NK-92 (cell line): ENCODE results near the gene SCARF1.
A peak's percentile ranks its signal among the peaks of the same experiment; 100 is the strongest.

Source experiments
- DNase-seq: peaks from one replicate; lab custom pipeline; 2025; ENCODE audit not compliant: unreplicated experiment; lab: John Stamatoyannopoulos, UW

Gene SCARF1

DNA sequence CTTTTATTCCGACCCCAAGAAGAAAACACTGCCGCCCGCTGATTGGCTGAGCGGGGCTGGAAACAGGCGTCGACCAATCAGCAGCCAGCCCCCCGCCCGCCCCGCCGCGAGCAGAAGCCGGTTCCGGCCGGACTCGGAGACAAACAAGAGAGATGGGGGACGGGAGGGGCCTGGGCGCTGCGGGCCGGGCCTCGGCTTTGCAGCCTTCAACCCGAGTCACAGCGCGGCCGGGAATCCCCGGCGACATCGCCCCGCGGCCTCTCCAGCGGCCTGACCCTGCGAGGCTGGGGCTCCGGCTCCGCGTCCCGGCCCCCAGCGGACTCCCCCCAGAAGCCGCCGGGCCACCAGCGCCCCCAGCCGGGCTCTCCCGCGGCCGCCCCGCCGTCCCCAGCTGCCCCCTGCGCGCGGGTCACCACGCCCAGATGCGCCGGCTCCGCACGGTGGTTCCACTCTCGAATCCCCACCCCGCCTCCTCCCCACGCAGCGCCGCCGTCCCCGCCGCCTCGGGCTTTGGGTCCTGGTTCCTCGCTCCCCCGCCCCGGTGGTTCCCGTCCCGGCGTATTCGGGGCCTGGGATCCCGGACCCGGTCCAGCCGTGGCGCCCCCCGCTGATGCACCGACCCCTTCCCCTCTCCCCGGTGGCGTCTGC, 16.6 kb downstream of the SCARF1 start:
- DNase-seq: peak; percentile 23

DNA sequence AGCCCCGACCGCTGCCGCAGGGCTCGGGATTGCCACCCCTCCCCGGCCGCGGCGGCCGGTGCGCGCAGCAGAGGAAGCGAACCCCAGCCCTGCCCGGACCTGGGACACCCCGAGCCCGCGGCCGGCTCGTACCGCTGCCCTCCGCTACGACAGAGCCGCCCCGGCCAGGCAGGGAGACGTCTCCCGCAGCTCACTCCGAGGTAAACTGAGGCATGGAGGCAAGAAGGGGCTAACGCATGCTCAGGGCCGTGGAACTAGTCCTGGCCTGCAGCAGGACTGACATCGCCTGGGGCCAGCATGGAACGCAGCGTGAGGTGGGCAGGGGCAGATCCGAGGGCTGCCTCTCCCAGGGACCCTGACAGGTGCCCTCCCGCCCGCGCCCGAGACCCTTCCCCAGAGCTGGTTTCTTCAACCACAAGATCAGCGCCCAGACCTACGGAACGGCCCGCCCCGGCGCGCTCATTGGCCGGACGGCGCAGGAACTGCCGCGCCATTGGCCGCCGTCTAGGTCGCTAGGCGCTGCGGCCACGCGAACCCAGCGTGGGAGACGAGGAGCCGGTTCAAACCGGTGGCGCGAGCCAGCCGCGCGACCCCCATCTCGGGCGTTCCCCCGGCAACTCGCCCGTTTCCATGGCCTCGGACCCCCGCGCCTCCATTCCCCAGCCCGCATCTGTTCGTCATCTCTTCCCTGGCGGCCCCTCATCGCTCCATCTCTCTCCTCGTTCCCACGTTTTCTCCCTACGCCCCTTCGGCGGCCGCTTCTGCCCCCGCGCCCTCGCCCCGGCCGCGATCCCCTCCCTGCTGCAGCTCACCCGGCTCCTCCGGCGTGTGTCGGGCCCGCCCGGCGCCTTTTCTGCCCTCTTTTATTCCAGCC, 17.3 kb downstream of the SCARF1 start, which contains the start of gene SLC43A2:
TSS of gene SLC43A2 (minus strand) at position 853 of the 874 bp plus-strand sequence. CDS start 960 bp downstream, outside the sequence.
- no peak for DNase-seq

DNA sequence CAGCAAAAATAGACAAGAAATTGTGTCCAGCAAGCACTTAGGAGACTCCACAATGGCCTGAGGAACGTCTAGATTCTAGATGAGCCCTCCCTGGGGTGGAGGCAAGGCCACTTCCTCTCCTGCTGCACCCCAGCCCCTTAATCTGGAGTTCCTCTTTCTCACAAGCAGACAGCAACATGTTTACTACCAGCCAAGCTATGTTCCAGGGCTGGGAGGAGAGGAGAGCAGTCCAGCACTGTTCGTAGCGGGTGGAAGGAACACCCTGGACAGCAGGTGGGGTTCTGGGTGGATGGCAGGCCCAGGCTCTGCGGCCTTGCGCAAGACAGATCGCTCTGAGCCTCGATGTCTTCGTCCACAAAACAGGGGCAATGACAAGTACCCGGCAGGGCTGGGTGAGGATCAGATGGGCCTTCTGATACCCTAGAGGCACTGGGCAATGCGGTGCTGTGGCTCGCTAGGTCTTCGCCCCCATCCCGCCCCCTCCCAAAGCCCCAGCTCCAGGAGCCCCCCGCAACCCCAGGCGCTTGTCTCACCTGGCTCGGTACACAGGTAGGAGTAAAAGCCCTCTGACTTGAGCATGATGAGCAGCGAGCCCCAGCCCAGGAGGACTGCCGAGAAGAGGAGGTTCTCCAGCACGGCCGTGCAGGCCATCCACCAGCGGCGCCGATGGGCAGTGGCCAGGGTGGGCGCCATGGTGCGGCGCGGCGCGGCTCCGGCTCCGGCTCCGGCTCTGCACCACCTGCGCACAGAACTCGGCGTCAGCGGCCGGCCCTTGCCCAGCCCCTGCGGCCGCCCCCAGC, 18.1 kb downstream of the SCARF1 start:
- DNase-seq: no peak

DNA sequence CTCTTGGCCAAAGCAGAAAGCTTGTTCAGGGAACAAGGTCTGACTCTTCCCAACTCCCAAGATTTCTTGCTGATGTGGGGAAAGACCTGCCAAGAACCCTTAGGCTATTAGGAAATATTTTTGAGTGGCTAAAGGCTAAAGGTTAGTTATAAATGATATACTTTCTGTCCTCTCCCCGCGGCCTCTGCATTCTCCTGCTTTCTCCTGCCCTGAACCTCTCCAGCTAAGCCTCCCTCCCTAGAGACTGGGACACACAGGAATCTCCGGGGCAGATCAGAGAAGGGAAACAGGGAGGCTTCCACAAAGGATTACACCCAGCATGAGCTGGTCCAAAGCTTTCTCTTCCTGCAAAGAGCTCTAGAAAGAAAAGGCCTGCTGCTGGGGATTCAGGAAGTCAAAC, 19.2 kb downstream of the SCARF1 start:
- DNase-seq: no peak

DNA sequence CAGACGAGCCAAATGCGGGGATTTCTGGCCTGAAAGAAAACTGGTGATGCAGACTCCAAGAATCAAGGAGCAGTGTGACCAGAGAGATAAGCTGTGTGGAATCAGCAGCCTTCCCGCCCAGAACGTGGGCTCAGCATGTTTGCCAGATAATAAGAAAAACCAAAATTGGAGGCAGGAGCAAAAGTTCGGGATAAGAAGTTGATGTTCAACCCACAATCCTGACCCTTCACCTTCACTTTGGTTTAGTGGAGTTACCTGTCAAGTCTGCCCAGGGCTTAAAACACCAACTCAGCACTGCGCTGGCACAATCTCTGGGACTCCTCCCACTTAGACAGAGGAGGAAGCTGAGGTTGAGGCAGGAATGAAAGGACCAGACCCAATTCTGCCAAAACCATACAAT, 20.0 kb downstream of the SCARF1 start:
- no peak for DNase-seq

DNA sequence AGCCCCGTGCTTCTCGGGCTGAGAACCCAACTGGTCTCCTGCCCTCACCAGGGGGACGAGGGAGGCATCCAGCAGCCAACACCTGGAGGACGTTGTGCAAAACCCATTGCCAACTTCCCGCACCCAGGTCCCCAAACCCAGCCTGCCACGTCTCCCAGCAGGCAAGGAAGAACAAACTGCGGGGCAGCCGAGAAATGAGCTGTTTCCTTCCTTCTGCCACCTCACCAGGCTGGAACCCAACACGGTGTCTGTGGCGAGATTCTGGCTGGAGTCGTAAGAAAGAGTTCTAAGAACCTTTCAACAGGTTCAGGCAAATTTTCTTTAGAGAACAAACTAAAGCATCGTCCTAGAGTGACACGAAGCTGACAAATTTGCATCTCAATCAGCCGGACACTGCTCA, 20.5 kb downstream of the SCARF1 start:
- no peak for DNase-seq

DNA sequence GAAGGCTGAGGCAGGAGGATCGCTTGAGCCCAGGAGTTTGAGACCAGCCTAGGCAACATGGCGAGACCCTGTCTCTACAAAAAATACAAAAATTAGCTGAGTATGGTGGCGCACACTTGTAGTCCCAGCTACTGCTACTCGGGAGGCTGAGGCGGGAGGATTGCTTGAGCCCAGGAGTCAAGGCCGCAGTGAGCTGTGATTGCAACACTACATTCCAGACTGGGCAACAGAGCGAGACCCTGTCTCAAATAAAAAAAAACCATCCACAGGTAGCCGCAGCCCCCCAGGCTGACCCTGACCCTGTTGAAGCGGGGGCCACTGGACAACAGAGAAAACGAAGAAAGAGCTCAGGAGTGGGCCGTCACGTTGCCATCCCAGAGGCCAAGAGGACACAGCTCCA, 20.9 kb downstream of the SCARF1 start:
- DNase-seq: no peak

DNA sequence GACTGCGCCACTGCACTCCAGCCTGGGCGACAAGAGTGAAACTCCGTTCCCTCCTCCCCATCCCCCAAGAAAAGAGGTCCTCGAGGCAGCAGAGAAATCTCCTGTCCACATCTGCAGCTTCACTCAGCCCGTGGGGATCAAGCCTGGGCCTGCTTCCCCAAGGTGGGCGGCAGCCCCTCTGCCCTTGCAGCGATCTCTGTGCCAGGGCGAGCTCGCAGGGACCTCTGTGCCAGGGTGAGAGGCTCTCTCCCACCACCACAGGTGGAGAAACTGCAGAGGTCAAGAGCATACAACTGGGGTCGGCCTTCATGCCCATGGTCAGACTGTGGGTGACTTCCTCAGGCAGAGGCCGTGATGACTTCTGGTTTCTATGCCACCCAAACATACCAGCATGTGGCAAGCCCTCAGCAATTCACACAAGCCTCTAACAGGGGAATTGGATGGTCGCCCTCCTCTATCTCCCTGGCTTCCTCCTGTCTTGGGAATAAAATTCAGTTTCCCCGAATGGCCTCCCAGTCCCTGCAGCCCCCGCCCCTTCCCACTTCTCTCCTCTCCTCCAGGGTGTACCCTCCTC, 22.4 kb downstream of the SCARF1 start:
- no peak for DNase-seq

GRCh38 chr17:1621273-1621954, 24.1 kb downstream of the SCARF1 start:
- DNase-seq: no peak

GRCh38 chr17:1620486-1620885, 25.0 kb downstream of the SCARF1 start:
- DNase-seq: no peak

GRCh38 chr17:1617620-1618174, 27.8 kb downstream of the SCARF1 start:
- DNase-seq: no peak

DNA sequence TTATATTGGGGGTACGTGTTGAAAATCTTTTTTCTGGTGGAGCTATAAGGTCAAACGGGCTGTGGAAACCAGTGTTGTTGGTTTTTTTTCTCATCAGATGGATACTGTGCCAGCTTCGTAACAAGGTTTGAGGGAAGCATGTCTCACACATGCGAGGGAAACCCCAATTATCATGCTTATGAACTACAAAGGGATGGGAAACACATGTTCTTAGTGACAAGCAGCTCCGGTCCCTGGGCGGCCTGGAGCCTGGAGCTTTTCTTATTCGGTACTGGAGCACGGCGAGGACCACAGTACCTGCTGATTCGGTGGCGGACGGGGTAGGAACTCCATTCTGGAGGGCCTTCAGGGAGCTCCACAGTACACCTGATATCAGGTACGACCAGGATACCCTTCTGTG, 29.4 kb downstream of the SCARF1 start:
- DNase-seq: no peak

DNA sequence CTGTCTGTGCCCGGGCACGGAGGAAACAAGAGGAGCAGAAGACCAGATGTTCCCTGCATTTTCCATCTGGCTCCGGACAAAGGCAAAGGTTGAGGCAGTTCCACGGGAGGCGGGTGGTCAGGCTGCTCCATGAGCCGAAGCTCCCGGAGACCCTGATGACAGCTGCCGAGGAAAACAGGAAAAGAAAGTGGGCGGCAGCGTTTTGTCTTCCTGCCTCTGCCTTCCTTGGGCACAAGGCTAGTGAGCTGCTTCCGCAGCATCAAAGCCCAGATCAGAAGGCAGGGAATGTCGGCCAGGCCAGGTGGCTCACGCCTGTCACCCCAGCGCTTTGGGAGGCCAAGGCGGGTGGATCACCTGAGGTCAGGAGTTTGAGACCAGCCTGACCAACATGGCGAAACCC, 33.1 kb downstream of the SCARF1 start:
- DNase-seq: no peak

DNA sequence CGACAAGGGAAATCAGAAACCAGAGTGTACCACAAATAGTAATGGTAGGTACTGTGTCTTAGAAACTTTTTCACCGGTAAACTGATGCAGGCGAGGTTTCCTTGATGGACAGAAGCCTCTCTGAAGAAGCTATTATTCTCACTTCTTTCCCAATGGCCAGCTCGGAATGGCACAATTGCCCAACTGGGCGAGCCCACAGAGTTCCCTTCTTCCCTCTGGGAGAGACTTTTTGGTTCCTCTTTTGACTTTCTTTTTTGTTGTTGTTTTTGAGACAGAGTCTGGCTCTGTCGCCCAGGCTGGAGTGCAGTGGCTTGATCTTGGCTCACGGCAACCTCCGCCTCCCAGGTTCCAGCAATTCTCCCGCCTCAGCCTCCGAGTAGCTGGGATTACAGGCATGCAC, 33.8 kb downstream of the SCARF1 start:
- no peak for DNase-seq

- DNase-seq: no peak
These were observed 36.9 kb downstream of the SCARF1 start for GRCh38 chr17:1608676-1609075.

DNA sequence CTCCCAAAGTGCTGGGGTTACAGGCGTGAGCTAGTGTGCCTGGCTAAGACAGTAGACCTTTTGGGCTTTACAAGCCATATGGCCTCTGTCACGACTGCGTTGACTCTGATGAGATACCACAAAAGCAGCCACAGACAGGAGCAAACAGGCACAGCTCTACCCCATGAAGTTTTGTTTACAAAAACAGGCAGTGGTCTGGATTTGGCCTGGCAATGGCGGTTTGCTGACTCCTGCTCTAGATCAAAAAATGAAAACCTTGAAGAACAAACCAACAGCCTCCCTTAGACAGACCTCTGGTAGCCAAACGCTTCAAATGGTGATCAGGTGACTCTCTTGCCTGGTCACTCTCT, 37.6 kb downstream of the SCARF1 start:
- DNase-seq: no peak

- no peak for DNase-seq
These were observed 39.1 kb downstream of the SCARF1 start for GRCh38 chr17:1606352-1606985.

DNA sequence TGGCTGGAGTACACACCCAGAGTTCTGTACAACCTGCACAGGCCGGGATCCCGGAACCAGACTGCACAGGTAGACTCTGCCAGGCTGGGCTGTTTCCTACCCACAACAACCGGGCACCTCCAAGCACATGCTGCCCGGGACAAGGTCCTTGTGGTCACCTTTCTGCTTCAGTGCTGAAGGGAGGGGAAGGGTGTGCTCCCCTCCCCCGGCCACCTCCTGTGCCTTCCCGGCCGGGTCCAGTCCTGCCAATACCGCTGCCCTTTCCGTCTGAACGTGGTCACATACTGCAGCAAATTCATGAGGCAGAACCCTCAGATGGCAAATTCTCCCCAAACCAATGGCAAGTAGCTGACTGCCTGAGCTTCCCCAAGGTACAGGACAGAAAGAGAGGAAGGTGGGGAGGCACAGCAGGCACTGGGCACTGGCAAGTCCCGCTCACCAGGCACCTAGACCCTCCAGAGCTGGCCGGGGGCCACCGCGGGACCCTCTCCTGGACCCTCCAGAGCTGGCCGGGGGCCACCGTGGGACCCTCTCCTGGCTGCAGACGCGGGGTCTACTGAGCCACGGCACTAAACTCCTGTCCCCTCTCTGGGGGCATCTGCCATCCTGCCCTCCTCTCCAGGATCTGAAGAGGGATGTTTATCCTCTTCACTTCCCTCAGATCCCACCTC, 39.7 kb downstream of the SCARF1 start:
- no peak for DNase-seq

- DNase-seq: no peak
These were observed 40.6 kb downstream of the SCARF1 start for GRCh38 chr17:1604831-1605528.
